Right hindlimb (tissue), 1 donor: ENCODE measurements around the gene LGMN.

ENCODE experiments used
- DNase-seq: peaks from one replicate; pipeline ENCODE4 v3.0.0-alpha.2; 2018

LGMN gene

GRCh38 chr14:92724516-92725340, 23.7 kb downstream of the LGMN start:
- no peak for DNase-seq

- peak; percentile 37 for DNase-seq
These were observed 28.5 kb downstream of the LGMN start for GRCh38 chr14:92719890-92720323.

DNA sequence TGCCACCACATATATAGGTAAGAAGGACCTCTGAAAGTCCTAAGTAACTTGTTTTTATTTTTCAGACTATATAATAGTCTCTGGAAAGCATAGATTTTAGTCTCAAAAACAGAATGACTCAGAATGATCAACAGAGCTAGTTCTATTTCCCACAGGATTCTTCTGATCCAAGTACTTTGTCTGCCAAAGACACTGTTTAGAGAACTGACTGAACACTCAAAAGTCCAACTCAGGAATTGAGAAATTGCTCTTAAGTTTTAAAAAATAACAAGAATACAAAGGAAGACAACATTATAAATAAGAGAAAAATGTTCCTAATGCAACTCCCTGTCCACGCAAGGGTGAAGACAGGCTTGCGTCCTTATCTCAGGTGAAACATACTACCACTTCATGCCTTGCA, 29.0 kb downstream of the LGMN start:
- DNase-seq = no peak

DNA sequence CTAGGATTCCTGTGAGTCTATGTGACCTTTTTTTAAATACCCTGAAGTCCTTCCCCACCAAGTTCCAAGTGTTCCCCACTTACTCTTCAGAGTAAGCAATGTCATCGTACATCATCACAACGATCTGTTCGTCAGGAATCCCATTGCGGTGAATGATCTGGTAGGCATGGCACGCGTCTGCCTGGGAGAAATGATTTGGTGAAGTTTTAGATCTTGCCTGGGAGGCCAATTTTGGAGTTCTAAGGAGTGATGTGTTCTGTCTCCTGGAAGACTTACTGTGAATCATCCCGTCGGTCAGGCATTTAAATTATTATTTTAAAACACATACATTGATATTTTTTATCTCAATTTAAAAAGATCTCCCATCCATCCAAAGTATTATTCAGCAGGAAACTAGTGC, 29.8 kb downstream of the LGMN start:
- no peak for DNase-seq

GRCh38 chr14:92717571-92718042, 30.8 kb downstream of the LGMN start:
- no peak for DNase-seq

DNA sequence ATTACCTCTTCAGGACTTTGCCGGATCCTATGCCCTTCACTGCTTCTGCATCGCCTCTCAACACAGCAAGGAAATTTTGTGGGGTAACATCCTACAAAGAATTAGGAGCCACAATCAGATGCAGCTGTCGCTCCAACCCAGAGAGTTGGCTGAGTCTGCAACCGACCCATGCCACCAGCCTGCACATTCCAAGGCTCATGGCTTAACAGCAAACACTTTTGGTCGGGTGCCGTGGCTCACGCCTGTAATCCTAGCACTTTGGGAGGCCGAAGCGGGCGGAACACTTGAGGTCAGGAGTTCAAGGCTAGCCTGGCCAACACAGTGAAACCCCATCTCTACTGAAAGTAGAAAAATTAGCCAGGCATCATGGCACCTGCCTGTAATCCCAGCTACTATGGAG, 32.3 kb downstream of the LGMN start:
- DNase-seq = no peak

GRCh38 chr14:92714739-92715307, 33.6 kb downstream of the LGMN start:
- peak; percentile 36 for DNase-seq

- no peak for DNase-seq
These were observed 35.8 kb downstream of the LGMN start for GRCh38 chr14:92712654-92713051.

DNA sequence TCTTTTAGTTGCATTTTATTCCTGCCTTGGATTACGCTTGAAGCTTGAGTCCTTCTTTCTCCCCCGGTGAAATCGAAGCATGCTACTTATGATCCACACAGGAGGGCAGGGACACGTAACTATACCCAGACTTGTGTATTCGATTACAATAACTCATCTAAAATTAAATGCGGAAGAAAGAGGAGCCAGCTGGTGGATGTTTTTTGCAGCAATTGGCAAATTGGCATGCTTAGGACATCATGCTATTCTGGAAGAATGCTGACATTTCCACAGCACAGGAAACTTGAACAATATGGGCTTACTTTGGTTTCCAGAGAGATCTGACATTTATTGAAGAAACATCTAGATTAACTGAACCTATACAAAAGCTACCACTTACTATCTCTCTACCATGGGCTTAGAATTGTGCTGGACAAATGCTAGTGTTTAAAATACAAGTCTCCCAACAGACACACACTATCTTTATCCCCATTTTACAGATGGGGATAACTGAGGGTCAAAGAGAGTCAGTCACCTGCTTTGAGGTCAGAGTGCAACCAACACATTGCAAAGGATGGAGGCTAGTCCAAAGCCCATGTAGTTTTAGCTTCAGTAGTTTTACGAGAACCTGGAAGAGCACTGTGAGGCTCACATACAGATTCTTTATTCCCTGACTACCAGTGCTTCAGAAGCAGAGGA, 36.3 kb downstream of the LGMN start:
- DNase-seq = no peak

GRCh38 chr14:92710001-92710341, 38.5 kb downstream of the LGMN start:
- DNase-seq = no peak

DNA sequence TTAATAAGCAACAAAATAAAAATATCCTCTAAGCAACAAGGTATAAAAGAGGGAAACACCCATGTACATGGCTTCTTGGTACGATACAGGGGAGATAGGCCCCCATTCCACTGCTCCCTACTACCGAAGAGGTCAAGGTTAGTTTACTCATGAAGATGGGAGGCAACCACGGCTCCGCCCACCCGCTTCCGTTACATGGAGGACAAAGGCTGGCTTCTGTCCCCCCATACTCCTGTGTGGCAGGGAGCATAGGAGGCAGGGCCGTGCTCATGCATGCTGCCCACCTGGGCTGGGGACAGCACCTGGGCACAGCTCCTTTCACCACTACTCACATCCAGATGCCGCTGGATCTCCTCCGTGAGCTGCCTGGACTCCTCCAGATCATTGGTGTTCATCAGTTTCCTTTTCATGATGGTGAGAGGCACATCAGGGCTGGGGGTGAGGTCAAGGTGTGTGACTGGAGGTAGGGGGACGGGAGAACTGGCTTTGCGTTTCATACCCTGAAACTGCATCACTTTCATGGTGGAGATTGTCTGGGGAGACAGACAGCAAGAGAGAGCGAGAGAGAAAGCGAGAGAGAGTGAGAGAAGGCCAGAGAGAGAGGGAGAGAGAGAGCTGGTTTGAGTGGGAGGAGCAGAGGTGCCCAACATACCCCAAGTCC, 39.0 kb downstream of the LGMN start:
- DNase-seq = no peak

- no peak for DNase-seq
These were observed 42.0 kb downstream of the LGMN start for GRCh38 chr14:92706386-92706785.

DNA sequence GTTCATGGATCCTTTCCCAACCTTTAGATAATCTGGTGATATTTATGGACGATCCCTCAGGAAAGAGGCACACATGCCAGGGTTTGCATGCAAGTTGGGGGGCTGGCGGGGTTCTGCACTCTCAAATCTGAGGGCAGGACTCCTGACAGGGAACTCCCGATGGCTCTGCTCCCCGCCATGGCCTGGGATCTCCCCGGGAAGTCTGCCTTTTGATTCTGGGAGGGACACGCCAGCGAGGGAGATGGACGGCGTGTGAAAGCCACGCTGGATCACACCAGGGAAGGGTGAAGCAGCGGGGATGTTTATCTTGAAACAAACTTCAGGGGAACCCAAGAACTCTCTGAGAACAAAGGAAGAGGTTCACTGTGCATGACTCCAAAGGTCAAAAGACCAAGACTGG, 43.6 kb downstream of the LGMN start:
- no peak for DNase-seq

DNA sequence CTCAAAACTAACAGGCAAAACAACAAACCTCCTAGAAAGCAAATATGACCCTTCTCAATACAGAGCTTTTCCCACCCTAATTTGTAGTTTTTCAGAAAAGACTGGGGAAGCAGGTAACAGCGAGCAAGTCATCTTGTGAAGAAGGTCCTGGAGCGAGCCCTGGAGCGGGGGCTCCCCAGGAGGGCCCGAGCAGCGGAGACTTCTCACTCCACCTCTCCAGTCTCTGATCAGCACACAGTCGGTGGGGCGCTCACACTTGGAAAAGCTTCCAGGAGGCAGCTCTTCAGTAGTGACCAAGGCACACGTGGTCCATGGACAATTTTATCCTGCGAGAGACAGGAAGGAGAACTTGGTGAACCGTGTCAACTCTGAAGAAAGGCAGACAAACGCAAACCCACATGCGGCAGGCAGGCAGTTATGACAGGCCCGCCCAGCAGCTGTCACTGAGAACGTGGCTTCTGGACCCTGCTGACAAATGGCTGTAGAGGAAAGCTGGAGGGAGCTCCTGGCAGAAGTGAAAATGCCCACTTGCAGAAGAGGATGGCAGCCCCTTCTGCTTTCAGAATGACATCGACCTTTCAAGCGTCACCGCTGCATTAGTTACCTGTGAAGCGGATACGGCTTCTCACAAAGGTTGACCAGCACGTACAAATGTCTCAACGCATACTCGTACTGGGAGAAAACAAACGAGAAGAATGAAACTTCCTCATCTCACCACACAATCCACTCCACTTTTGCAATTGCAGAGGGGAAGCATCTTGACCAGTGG, 44.2 kb downstream of the LGMN start:
- DNase-seq = no peak

- DNase-seq = no peak
These were observed 44.9 kb downstream of the LGMN start for GRCh38 chr14:92703516-92703915.

DNA sequence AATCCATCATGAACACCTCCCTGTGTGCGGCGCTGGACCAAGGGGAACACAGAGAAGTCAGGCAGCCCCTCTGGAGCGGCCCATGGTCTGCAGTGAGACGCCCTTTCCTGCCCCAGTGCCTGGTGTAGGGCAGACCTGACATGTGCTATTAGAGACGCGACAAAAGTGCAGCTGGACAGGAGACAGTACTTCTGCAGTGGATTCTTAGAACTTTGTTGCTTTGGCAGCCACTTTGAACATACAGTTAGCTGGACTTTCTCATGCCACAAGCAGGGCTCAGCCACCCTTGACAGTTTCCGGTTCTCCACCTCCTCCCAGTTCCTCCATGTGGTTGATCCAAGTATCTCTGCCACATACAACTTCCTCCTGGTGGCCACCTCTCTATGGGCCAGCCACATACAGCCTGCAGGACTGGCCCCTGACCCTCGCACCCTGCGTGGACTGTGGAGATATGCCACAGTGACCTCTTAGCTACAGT, 45.9 kb downstream of the LGMN start:
- no peak for DNase-seq

DNA sequence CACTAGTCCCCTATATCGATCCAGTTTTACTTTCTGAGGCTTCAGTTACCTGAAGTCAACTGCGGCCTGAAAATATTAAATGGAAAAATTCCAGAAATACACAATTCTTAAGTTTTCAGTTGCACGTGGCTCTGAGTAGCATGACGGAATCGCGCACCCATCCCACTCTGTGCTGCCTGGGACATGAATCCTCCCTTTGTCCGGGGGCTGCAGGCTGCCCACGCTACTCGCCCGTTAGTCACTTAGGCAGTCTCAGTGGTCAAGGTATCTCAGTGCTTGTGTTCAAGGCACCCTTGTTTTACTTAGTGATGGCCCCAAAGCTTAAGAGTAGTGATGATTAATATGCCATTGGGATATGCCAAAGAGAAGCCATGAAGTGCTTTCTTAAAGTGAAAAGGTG, 46.6 kb downstream of the LGMN start:
- no peak for DNase-seq

DNA sequence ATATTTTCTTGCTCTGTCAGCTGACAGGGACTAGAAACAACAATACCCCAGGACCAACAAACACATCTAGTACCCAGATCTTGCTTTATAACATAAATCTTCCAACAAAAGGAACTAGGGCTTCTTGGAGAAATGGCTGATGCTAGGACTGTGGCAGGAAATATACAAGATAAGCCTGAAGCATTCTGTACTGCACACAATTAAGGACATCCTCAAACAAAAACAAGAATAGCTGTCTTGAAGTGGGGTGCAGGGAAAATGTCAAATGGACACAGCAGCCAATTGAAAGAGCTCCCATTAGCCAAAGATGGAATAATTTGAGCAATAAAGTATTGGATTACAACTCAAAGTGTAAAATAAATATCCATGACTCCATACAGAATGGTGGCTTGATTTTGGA, 50.0 kb downstream of the LGMN start:
- no peak for DNase-seq

- DNase-seq = no peak
These were observed 52.1 kb downstream of the LGMN start for GRCh38 chr14:92696366-92696765.

DNA sequence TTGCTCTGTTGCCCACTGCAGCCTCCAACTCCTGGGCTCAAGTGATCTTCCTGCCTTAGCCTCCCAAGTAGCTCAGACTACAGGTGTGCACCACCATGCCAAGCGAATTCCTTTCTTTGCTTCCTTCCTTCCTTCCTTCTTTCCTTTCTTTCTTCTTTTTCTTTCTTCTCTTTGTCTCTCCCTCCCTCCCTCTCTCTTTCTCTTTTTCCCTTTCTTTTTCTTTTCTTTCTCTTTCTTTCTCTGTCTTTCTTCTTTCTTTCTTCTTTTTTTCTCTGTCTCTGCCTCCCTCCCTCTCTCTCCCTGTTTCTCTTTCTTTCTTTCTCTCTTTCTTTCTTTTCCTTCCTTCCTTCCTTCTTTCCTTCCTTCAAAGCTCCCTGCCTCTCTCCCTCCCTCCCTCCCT, 52.9 kb downstream of the LGMN start:
- DNase-seq = no peak

- DNase-seq = no peak
These were observed 53.6 kb downstream of the LGMN start for GRCh38 chr14:92694807-92695206.

DNA sequence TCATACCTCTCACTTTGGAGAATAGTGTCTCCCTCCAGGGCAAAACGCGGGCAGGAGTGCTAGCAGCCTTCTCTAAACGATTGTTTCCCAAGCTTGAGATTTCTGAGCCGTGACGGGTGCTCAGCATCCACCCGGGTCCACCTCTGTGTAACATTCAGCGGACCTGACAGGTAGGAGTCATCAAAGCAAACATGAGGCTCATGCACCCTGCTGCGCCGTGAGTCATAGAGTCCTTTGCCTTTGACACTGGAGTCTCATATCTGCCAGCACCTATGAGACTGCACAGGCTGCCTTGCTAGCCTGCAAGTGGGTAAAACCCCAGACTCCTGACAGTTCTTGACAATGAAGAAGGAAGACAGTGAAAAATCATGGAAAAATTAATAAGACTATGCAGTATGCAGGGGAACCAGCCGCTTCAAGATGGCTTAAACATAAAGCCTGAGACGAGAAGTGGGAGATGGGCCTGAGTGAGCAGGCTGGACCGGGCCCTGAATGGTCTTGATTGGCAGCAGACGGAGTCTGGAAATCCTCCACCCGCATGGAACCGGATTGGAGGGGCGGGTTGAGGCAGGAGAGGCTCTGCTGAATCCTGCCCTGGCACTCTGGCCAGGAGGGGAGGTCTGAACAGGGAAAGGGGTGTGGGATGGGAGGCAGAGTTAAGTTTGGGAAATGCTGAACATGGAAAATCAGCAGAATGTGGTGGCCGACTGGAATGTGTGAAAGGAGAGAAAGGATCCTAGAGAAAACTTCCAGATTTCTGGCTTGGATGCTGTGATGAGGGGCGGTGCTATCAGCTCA, 54.2 kb downstream of the LGMN start:
- peak; percentile 61 for DNase-seq
